ENCODE measurements around the gene GRK6. TPM values are rescaled to one million over a fixed set of nuclear protein-coding genes. Genes with fewer than 3 reads are reported as not detected.
A peak's percentile ranks its signal among the peaks of the same experiment; 100 is the strongest.

GRK6 gene
- total RNA-seq, 1 donor from 2014 or later = 28.7 TPM

DNA sequence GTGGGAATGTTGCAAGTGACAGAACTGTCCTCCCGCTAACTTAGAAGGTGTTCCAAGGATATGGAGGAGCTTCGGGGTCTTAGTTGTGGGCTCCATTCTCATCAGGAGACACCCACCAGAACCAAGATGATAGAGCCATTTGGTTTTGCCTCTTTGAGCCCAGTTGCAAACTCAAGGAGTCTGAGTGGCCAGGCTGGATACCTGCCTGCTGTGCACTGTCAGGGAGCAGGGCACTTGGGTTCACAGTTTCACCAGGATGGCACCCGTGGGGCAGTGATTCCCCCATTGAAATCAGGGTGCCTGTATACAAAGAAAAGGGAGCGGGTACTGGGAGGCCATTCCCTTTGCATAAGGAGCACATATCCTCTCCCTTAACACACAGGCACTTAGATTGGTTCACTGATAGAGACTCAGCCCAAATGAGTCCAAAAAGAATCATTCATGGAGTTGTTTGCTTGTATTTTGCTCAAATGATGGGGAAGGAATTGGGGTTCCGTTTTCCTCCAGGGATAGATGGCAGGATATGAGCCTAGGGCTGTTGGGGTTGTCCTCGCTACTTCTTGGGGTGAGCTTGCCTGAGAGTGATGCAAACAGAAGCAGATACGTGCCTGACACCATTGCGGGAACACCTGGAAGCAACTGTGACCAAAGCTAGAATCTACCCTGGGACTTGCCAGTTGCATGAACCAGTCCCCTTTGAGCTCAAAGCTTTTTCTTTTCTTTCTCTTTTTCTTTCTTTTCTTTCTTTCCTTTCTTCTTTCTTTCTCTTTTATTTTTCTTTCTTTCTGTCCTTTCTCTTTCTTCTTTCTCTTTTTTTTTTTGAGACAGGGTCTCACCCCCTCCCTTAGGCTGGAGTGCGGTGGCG is 18.8 kb downstream of the GRK6 start:
- intact Hi-C loops (cut with DNase I) = no loop called here
- peaks cover 33% of the 10 kb centered on the region for H3K4me1 ChIP-seq

DNA sequence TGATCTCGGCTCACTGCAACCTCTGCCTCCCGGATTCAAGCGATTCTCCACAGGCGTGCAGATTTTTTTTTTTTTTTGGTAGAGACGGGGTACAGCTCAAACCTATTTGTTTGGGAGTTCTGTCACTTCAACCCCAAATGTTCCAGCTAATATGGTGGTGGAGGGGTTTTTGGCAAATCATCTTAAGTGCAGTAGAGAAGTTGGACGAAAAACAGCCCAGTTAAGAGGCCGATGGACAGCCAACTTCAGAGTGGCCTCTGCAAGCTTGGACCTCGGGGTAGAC is 19.4 kb downstream of the GRK6 start:
- peaks cover 36% of the 10 kb centered on the region for H3K4me1 ChIP-seq
- no peaks in the 10 kb centered on the region for H3K9me3 ChIP-seq
- H3K4me3 ChIP-seq = peak overlapping the region; percentile 50 to 70
- no peak for TF ChIP-seq POLR2AphosphoS5 (IDR thresholded peaks at IDR 0.05; ENCODE audit: insufficient read depth in 1 of 2, low read depth in 1 of 2)
- no peak for TF ChIP-seq POLR2A (IDR thresholded peaks at IDR 0.05)
- TF ChIP-seq, protein P1, sequence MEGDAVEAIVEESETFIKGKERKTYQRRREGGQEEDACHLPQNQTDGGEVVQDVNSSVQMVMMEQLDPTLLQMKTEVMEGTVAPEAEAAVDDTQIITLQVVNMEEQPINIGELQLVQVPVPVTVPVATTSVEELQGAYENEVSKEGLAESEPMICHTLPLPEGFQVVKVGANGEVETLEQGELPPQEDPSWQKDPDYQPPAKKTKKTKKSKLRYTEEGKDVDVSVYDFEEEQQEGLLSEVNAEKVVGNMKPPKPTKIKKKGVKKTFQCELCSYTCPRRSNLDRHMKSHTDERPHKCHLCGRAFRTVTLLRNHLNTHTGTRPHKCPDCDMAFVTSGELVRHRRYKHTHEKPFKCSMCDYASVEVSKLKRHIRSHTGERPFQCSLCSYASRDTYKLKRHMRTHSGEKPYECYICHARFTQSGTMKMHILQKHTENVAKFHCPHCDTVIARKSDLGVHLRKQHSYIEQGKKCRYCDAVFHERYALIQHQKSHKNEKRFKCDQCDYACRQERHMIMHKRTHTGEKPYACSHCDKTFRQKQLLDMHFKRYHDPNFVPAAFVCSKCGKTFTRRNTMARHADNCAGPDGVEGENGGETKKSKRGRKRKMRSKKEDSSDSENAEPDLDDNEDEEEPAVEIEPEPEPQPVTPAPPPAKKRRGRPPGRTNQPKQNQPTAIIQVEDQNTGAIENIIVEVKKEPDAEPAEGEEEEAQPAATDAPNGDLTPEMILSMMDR (IDR thresholded peaks at IDR 0.05) = no peak
- peaks cover 0 to 13% of the 10 kb centered on the region in 2 donors for H3K36me3 ChIP-seq
- H3K27ac ChIP-seq = no peak overlapping the region
- no peaks in the 10 kb centered on the region for H3K27me3 ChIP-seq
- no peak for DNase-seq (ENCODE audit: extremely low spot score in 2 of 2)
- intact Hi-C loops (cut with DNase I) = no loop called here

More for the DNA sequence above, 18.8 kb downstream of the GRK6 start:
- no peak overlapping the region for H3K27ac ChIP-seq
- H3K4me3 ChIP-seq = no peak overlapping the region
- peaks cover 0 to 16% of the 10 kb centered on the region in 2 donors for H3K36me3 ChIP-seq
- H3K27me3 ChIP-seq = no peaks in the 10 kb centered on the region
- DNase-seq (ENCODE audit: extremely low spot score in 2 of 2) = no peak
- no peaks in the 10 kb centered on the region for H3K9me3 ChIP-seq
- TF ChIP-seq, protein P1 (IDR thresholded peaks at IDR 0.05) = no peak
- TF ChIP-seq POLR2AphosphoS5 (IDR thresholded peaks at IDR 0.05; ENCODE audit: insufficient read depth in 1 of 2, low read depth in 1 of 2) (no peak), POLR2A (IDR thresholded peaks at IDR 0.05) (no peak)

DNA sequence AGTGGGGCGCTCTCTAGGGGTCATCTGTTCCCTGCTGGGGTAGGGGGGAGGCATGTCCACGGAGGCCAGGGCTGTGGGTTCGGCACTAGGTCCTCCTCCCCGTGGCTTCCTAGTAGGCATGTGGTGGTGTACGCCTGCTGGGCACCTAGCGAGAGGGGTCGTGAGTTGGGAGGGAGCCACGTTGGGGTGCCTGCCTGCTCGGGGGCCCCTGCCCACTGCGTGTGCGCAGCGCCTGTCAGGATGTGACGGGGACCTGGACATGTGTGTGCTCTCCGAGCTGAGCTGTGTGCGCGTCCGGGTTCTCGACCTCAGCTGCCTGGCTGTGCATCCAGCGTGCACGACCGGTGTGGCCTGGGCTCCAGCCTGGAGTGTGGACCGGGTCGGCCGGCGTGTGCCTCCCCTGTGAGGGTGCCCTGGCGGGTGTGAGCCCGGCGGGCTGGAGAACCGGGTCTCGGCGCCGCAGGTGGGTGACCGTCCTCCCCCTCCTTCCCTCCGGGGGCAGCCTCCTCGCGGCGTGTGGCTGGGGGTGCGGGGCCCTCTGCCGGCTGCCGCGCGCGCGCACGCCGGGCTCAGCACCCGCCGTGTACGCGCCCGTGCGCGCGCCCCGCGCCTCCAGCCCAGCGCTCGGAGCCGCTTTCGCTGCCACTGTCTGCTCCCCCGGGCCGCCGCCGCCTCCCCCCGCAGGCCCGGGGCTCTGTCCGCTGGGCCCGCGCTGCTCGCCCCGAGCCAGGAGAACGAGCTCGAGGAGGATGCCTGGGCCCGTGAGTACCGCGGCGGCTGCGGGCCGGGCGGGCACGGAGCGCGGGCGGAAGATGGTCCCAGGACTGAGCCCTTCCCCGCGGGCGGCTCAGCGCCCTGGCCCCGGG is 20.0 kb downstream of the GRK6 start, which contains the start of gene PRR7:
PRR7 (plus strand) TSS at position 615 of the 866 bp plus-strand sequence. CDS start 8,254 bp downstream, outside the sequence.
- Histone ChIP-seq H3K27ac (peak within 1 kb of the TSS; percentile 19), H3K9me3 (no peaks in the 10 kb centered on the region), H3K36me3 (peaks cover 0 to 7% of the 10 kb centered on the region in 2 donors), H3K4me3 (peak within 1 kb of the TSS; percentile 50 to 70), H3K27me3 (no peaks in the 10 kb centered on the region), H3K4me1 (peaks cover 36% of the 10 kb centered on the region)
- TF ChIP-seq, protein P1 (IDR thresholded peaks at IDR 0.05) = no peak
- no peak for TF ChIP-seq POLR2A (IDR thresholded peaks at IDR 0.05)
- TF ChIP-seq POLR2AphosphoS5 (IDR thresholded peaks at IDR 0.05; ENCODE audit: insufficient read depth in 1 of 2, low read depth in 1 of 2) = peak in 1 of 2 donors; percentile 32
- intact Hi-C loops (cut with DNase I) = no loop called here
- DNase-seq (ENCODE audit: extremely low spot score in 2 of 2) = no peak

DNA sequence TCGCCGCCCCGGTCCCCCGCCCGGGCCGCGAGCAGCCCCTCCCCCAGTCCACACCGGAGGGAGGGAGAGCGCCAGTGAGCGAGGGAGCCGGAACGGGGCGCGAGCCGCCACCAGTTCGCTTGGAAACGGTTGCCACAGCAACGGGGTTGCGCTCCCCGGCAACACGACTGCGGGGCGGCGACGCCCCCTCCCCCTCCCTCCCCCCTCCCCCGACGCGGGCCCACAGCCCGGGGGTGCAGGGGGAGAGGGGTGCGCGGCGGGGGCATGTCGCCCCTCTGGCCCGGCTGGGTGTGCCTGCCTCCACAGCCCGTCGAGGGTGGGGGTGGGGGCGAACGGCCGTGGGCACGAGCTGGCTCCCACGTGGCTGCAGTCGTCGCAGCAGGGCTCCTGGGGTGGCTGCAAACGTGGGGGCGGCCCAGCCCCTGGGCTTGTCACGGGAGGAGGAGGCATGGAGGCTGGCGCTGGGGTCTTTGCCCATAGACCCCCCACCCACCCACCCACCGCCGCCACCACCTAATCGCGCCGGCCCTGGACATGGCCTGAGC is 20.7 kb downstream of the GRK6 start:
- Histone ChIP-seq H3K9me3 (no peaks in the 10 kb centered on the region), H3K27me3 (no peaks in the 10 kb centered on the region), H3K27ac (peak overlapping the region; percentile 19), H3K4me1 (peaks cover 36% of the 10 kb centered on the region), H3K36me3 (no peaks in the 10 kb centered on the region), H3K4me3 (peak overlapping the region; percentile 50 to 70)
- intact Hi-C loops (cut with DNase I) = no loop called here
- TF ChIP-seq POLR2AphosphoS5 (IDR thresholded peaks at IDR 0.05; ENCODE audit: insufficient read depth in 1 of 2, low read depth in 1 of 2) = no peak
- TF ChIP-seq, protein P1 (IDR thresholded peaks at IDR 0.05) = no peak
- no peak for TF ChIP-seq POLR2A (IDR thresholded peaks at IDR 0.05)
- no peak for DNase-seq (ENCODE audit: extremely low spot score in 2 of 2)

All from vagina (tissue), 2 donors.